GM12874 (cell line): ENCODE data around the gene NUDT3.

Experiments used
- TF ChIP-seq, protein P1 (sequence below): IDR thresholded peaks from 2 replicates; pipeline ENCODE4 v1.5.1; 2011; ENCODE audit warnings: low read depth, mild to moderate bottlenecking, control low read depth, low read length, moderate library complexity; ENCODE audit not compliant: insufficient read depth

The NUDT3 gene

DNA sequence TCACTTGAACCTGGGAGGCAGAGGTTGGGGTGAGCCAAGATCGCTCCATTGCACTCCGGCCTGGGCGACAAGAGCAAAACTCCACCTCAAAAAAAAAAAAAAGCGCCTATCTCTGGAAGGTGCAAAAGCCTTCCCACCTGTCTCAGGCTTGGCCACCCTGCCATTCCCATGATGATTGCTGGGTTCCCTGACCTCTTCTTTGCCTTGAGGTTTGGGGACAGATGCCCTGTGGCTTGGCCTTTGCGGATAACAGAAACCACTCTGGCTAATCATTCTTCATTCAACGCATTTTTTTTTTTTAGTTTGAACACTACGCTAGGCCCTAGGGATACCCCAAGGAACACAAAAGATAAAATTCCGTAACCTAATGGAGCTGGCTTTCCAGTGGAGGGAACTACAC, 162.6 kb downstream of the NUDT3 start:
- TF ChIP-seq, protein P1, sequence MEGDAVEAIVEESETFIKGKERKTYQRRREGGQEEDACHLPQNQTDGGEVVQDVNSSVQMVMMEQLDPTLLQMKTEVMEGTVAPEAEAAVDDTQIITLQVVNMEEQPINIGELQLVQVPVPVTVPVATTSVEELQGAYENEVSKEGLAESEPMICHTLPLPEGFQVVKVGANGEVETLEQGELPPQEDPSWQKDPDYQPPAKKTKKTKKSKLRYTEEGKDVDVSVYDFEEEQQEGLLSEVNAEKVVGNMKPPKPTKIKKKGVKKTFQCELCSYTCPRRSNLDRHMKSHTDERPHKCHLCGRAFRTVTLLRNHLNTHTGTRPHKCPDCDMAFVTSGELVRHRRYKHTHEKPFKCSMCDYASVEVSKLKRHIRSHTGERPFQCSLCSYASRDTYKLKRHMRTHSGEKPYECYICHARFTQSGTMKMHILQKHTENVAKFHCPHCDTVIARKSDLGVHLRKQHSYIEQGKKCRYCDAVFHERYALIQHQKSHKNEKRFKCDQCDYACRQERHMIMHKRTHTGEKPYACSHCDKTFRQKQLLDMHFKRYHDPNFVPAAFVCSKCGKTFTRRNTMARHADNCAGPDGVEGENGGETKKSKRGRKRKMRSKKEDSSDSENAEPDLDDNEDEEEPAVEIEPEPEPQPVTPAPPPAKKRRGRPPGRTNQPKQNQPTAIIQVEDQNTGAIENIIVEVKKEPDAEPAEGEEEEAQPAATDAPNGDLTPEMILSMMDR, result no peak
